DMS153 (cell line): Measurements from ENCODE around the gene ZNF862.
A peak's percentile ranks its signal among the peaks of the same experiment; 100 is the strongest.

ENCODE experiments used
- DNase-seq: peaks from one replicate; lab custom pipeline; 2025; lab: John Stamatoyannopoulos, UW

ZNF862 gene

GRCh38 chr7:149866139-149866778 lies 28.1 kb downstream of the ZNF862 start:
- no peak for DNase-seq

GRCh38 chr7:149866779-149867447 lies 28.7 kb downstream of the ZNF862 start:
- DNase-seq, result no peak

GRCh38 chr7:149867762-149868622 lies 29.8 kb downstream of the ZNF862 start:
- DNase-seq, result no peak

GRCh38 chr7:149868623-149869290 lies 30.6 kb downstream of the ZNF862 start:
- DNase-seq, result no peak

GRCh38 chr7:149869291-149869650 lies 31.1 kb downstream of the ZNF862 start:
- no peak for DNase-seq

- DNase-seq, result no peak
These were observed 31.7 kb downstream of the ZNF862 start for GRCh38 chr7:149869867-149870266.

GRCh38 chr7:149870274-149870673 lies 32.1 kb downstream of the ZNF862 start:
- DNase-seq, result no peak

GRCh38 chr7:149870701-149871483 lies 32.7 kb downstream of the ZNF862 start:
- DNase-seq, result no peak

GRCh38 chr7:149871576-149871975 lies 33.4 kb downstream of the ZNF862 start:
- no peak for DNase-seq

- peak; percentile 70 for DNase-seq
These were observed 34.4 kb downstream of the ZNF862 start for GRCh38 chr7:149872419-149873073.

GRCh38 chr7:149873074-149873969 lies 35.1 kb downstream of the ZNF862 start, which contains the start of gene ATP6V0E2:
Gene ATP6V0E2, plus strand, starts transcription at chr7:149873969. Its CDS starts 97 bp downstream, at chr7:149874066.
- DNase-seq, result peak; percentile 93

GRCh38 chr7:149873970-149874643 lies 35.9 kb downstream of the ZNF862 start:
- no peak for DNase-seq

GRCh38 chr7:149874644-149875028 lies 36.5 kb downstream of the ZNF862 start:
- DNase-seq, result no peak

- DNase-seq, result no peak
These were observed 37.2 kb downstream of the ZNF862 start for GRCh38 chr7:149875396-149875795.

- DNase-seq, result no peak
These were observed 39.8 kb downstream of the ZNF862 start for GRCh38 chr7:149877890-149878522.

GRCh38 chr7:149878523-149878921 lies 40.3 kb downstream of the ZNF862 start:
- DNase-seq, result no peak

GRCh38 chr7:149879271-149879743 lies 41.1 kb downstream of the ZNF862 start:
- no peak for DNase-seq

GRCh38 chr7:149879766-149880637 lies 41.8 kb downstream of the ZNF862 start:
- no peak for DNase-seq
